ENCODE results near the gene RBM19. TPM values are rescaled to one million over a fixed set of nuclear protein-coding genes. Genes with fewer than 3 reads are reported as not detected.

Gene RBM19
- total and polyA plus RNA-seq, 11 donors = 12.7 to 27.1 (median 17.4) TPM

- no peak overlapping the region for H3K4me3 ChIP-seq
- no peak for DNase-seq
- TF ChIP-seq POLR2A (IDR thresholded peaks at IDR 0.05) (no peak), CTCF (IDR thresholded peaks at IDR 0.05) (no peak)
- no peaks in the 10 kb centered on the region for H3K4me1 ChIP-seq
- no peaks in the 10 kb centered on the region for H3K9me3 ChIP-seq
- no peak overlapping the region for H3K27ac ChIP-seq
- no peak for ATAC-seq
- 26 to 28% (median 26%) methylated on average over 11 to 12 of the region's 12 CpGs for WGBS, 4 donors
- intact Hi-C loops (cut with DNase I) = no loop called here
- peaks cover 0 to 79% (median 21%) of the 10 kb centered on the region in 9 donors for H3K27me3 ChIP-seq
- no peaks in the 10 kb centered on the region for H3K36me3 ChIP-seq
These were observed 187.5 kb downstream of the RBM19 start for GRCh38 chr12:113778432-113779132.

GRCh38 chr12:113777751-113778150 is 188.4 kb downstream of the RBM19 start:
- H3K27me3 ChIP-seq = peaks cover 0 to 71% (median 21%) of the 10 kb centered on the region in 9 donors

GRCh38 chr12:113776536-113776935 is 189.6 kb downstream of the RBM19 start:
- ATAC-seq (no peak), DNase-seq (no peak)
- Histone ChIP-seq H3K4me1 (no peaks in the 10 kb centered on the region), H3K4me3 (no peak overlapping the region), H3K36me3 (no peaks in the 10 kb centered on the region), H3K27ac (no peak overlapping the region), H3K27me3 (peaks cover 0 to 59% (median 17%) of the 10 kb centered on the region in 9 donors), H3K9me3 (no peaks in the 10 kb centered on the region)
- intact Hi-C loops (cut with DNase I) = no loop called here
- 86% methylated on average over 5 to 7 of the region's 7 CpGs for WGBS, 4 donors
- TF ChIP-seq CTCF (IDR thresholded peaks at IDR 0.05) (no peak), POLR2A (IDR thresholded peaks at IDR 0.05) (no peak)

More at GRCh38 chr12:113777751-113778150, 188.4 kb downstream of the RBM19 start:
- intact Hi-C loops (cut with DNase I) = no loop called here
- no peak overlapping the region for H3K27ac ChIP-seq
- no peak overlapping the region for H3K4me3 ChIP-seq
- 81 to 92% (median 83%) methylated on average over 2 of the region's 2 CpGs for WGBS, 4 donors
- ATAC-seq (no peak), DNase-seq (no peak)
- no peaks in the 10 kb centered on the region for H3K4me1 ChIP-seq
- no peaks in the 10 kb centered on the region for H3K36me3 ChIP-seq
- H3K9me3 ChIP-seq = no peaks in the 10 kb centered on the region
- TF ChIP-seq POLR2A (IDR thresholded peaks at IDR 0.05) = no peak
- no peak for TF ChIP-seq CTCF (IDR thresholded peaks at IDR 0.05)

GRCh38 chr12:113774526-113774925 is 191.6 kb downstream of the RBM19 start:
- intact Hi-C loops (cut with DNase I) = no loop called here
- Histone ChIP-seq H3K9me3 (no peaks in the 10 kb centered on the region), H3K4me3 (no peak overlapping the region), H3K36me3 (no peaks in the 10 kb centered on the region), H3K4me1 (no peaks in the 10 kb centered on the region), H3K27me3 (peaks cover 0 to 46% (median 17%) of the 10 kb centered on the region in 9 donors), H3K27ac (no peak overlapping the region)
- DNase-seq (no peak), ATAC-seq (no peak)
- TF ChIP-seq POLR2A (IDR thresholded peaks at IDR 0.05) (no peak), CTCF (IDR thresholded peaks at IDR 0.05) (no peak)
- WGBS, 4 donors = 73 to 81% (median 76%) methylated on average over 5 of the region's 5 CpGs

All from heart left ventricle (tissue), 16 donors.